Progenitor cell of endocrine pancreas (in vitro differentiated cells): Measurements from ENCODE around the gene PCDH12. TPM values are rescaled to one million over a fixed set of nuclear protein-coding genes. Genes with fewer than 3 reads are reported as not detected.

ENCODE experiments used
- DNase-seq: peaks from one replicate; pipeline ENCODE4 v3.0.0; 2021; ENCODE audit warnings: low spot score; ENCODE audit not compliant: unreplicated experiment
- H3K27ac Mint-ChIP-seq: 2 replicates; pipeline ENCODE4 v1.8.0; 2021; ENCODE audit warnings: mild to moderate bottlenecking, moderate library complexity, mixed read lengths
- H3K27me3 Mint-ChIP-seq: 2 replicates; pipeline ENCODE4 v1.8.0; 2021; ENCODE audit warnings: mixed read lengths
- H3K36me3 Mint-ChIP-seq: 2 replicates; pipeline ENCODE4 v1.8.0; 2022; ENCODE audit warnings: mixed read lengths; ENCODE audit not compliant: insufficient read depth
- H3K4me1 Mint-ChIP-seq: 2 replicates; pipeline ENCODE4 v1.8.0; 2021; ENCODE audit warnings: low read depth, mixed read lengths
- H3K4me3 Mint-ChIP-seq: 2 replicates; pipeline ENCODE4 v1.8.0; 2021; ENCODE audit warnings: low read depth, mild to moderate bottlenecking, moderate library complexity, mixed read lengths
- H3K9me3 Mint-ChIP-seq: 2 replicates; pipeline ENCODE4 v1.8.0; 2021; ENCODE audit warnings: low read depth, mixed read lengths
- total RNA-seq: library from RNA; stranded (reverse); gene quantifications from 2 replicates; pipeline ENCODE4 v1.2.1, GENCODE V29; 2021
- TF ChIP-seq, protein P1 (sequence below): fragments of 200-600 bp; sonication (generic); IDR thresholded peaks from one replicate; pipeline ENCODE4 v1.5.0; 2021; ENCODE audit warnings: antibody characterized with exemption, mild to moderate bottlenecking; ENCODE audit not compliant: unreplicated experiment

PCDH12 gene
- total RNA-seq, 1 donor from 2014 or later, result not detected

DNA sequence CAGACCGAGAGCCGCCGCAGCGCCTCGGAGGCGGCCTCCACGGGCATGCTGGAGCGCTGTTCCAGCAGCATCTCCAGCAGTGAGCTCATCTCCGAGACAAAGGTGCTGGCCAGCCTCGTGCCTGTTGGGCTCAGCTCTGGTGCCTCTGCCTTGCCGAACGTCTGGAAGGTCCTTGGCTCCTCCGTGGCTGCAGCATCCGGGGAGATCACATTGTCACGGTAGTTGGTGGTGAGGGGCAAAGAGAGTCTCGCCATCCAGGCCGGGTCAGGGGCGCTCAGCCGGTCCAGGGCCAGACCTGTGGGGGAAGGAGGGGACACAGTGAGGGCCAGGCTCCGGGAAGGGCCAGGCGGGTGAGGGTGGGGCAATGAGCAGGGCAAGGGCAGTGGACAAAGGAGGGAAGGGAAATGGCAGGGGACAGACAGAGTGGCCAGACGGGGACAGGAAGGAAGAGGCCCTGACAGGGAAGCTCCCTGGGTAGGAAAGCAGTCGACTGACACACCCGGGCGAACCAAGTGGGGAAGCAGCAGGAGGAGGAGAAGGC, 12.4 kb downstream of the PCDH12 start:
- TF ChIP-seq, protein P1, sequence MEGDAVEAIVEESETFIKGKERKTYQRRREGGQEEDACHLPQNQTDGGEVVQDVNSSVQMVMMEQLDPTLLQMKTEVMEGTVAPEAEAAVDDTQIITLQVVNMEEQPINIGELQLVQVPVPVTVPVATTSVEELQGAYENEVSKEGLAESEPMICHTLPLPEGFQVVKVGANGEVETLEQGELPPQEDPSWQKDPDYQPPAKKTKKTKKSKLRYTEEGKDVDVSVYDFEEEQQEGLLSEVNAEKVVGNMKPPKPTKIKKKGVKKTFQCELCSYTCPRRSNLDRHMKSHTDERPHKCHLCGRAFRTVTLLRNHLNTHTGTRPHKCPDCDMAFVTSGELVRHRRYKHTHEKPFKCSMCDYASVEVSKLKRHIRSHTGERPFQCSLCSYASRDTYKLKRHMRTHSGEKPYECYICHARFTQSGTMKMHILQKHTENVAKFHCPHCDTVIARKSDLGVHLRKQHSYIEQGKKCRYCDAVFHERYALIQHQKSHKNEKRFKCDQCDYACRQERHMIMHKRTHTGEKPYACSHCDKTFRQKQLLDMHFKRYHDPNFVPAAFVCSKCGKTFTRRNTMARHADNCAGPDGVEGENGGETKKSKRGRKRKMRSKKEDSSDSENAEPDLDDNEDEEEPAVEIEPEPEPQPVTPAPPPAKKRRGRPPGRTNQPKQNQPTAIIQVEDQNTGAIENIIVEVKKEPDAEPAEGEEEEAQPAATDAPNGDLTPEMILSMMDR, result no peak
- no peak overlapping the region for H3K4me3 Mint-ChIP-seq
- H3K4me1 Mint-ChIP-seq, result peaks cover 7% of the 10 kb centered on the region
- H3K27ac Mint-ChIP-seq, result no peak overlapping the region
- H3K27me3 Mint-ChIP-seq, result no peaks in the 10 kb centered on the region
- no peak for DNase-seq
- no peaks in the 10 kb centered on the region for H3K9me3 Mint-ChIP-seq
- no peaks in the 10 kb centered on the region for H3K36me3 Mint-ChIP-seq

DNA sequence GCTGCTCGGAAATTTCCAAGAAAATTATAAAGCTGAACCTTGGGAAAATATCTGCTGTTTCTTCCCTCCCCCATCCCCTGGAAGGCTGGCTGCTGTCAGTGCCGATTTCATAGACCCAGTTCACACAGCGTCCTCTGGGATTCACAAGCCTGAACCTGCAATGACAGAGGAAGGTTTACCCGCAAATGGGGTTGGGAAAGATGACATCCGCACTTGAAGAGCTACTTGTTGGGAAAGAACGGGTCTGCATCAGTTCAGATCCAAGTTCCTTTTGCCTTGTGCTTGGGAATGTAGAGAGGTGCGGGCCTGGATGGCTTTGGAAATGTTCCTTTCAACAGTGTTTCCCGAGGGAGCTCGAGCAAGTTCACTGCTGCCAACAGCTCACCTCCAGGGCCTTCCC, 13.9 kb downstream of the PCDH12 start:
- no peaks in the 10 kb centered on the region for H3K9me3 Mint-ChIP-seq
- no peaks in the 10 kb centered on the region for H3K27me3 Mint-ChIP-seq
- H3K36me3 Mint-ChIP-seq, result no peaks in the 10 kb centered on the region
- no peak overlapping the region for H3K27ac Mint-ChIP-seq
- H3K4me1 Mint-ChIP-seq, result peaks cover 7% of the 10 kb centered on the region
- TF ChIP-seq, protein P1, result no peak
- no peak for DNase-seq
- H3K4me3 Mint-ChIP-seq, result no peak overlapping the region

DNA sequence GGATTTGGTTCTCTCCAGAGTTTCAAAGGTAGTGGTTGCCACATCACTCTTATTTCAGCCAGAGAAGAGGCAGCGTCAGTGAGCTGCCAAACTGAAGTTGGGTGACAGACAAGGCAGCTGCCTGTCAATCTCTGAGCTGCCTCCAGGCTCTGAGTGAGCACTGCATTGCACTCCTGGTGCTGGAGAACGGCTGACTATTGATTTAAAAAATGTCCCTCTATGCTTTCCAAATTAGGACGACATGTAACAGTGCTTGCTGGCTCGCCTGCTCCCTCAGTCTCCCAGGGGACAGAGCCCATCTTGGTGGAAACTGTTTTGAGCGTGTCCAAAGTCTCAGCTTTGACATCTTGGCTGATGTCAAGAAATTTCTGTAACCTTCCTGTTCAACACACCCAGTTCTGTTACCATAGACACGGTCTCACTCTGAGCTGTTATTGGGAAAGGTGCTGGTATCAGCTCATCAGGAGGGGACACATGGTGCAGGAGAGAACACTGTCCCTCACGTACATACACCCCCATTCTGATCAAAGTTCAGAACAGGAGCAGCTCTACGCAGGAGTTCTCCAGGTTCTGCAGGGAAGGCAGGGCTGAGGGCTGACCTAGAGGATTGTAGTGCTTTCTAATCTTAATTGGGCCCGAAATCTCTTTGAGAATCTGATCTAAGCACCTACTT, 15.7 kb downstream of the PCDH12 start:
- no peak for DNase-seq
- Mint-ChIP-seq H3K4me3 (no peak overlapping the region), H3K36me3 (no peaks in the 10 kb centered on the region), H3K27ac (no peak overlapping the region), H3K27me3 (no peaks in the 10 kb centered on the region), H3K4me1 (peaks cover 7% of the 10 kb centered on the region), H3K9me3 (no peaks in the 10 kb centered on the region)
- TF ChIP-seq, protein P1, result no peak

DNA sequence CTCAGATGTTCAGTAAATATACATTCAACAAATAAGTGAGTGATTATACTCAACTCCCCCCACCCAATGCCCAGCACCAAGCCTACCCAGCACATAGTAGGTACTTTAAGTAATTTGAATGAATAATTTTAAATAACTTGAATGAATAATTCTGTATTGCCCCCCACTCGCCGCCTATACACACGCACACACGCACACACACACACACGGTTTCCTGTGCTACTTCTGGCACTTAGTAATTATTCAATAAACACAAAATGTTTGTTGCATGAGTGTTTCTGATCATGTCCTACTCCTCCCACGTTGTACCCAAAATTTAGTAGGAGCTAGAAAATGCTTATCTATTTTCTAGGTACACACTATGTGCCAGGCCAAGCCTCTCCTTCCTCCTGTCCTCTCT, 16.2 kb downstream of the PCDH12 start:
- TF ChIP-seq, protein P1, result no peak
- Mint-ChIP-seq H3K9me3 (no peaks in the 10 kb centered on the region), H3K36me3 (peaks cover 1% of the 10 kb centered on the region), H3K4me3 (no peak overlapping the region), H3K27ac (no peak overlapping the region), H3K4me1 (peaks cover 7% of the 10 kb centered on the region), H3K27me3 (no peaks in the 10 kb centered on the region)
- DNase-seq, result no peak

DNA sequence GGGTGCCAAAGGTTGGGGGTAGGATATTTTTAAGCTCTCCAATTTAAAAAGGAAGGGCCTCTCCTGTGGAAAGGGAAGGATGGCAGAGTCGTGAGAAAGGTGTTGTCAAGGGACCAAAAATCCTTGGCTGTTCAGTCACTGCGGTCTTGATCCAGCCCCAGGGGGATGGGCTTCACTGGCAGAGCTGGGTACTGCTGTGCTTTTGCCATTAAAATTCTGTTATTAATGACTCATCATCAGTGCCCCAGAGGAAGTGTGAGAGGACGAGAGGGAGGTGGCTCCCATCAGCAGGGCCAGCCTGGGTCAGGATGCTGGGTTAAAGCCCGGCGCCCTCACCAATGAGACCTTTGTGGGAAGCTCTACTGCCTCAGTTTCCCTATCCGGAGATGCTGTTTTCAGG, 16.7 kb downstream of the PCDH12 start:
- no peak for DNase-seq
- Mint-ChIP-seq H3K4me3 (no peak overlapping the region), H3K9me3 (no peaks in the 10 kb centered on the region), H3K36me3 (peaks cover 1% of the 10 kb centered on the region), H3K27me3 (no peaks in the 10 kb centered on the region), H3K4me1 (peaks cover 7% of the 10 kb centered on the region), H3K27ac (no peak overlapping the region)
- TF ChIP-seq, protein P1, result no peak
